Activated CD4-positive, alpha-beta T cell treated with anti-CD3 and anti-CD28 coated beads, Interleukin-2, amount 10 ng/mL, durations not matched to agents 7 days and 5 days (primary cell): ENCODE measurements around the gene CLBA1. TPM values are rescaled to one million over a fixed set of nuclear protein-coding genes. Genes with fewer than 3 reads are reported as not detected.
"Not testable (repeated sequence)": the region's sequence is repeated elsewhere in the genome, so short reads cannot be mapped to it uniquely, and the experiment has no call there.

Source experiments
- CTCF ChIA-PET: fragments of 350-600 bp; sonication (Branson Sonifier 250); formaldehyde crosslinking; loops from one replicate; lab custom pipeline; 2021; ENCODE audit warnings: antibody characterized with exemption; lab: Charles Lee
- POLR2A ChIA-PET: fragments of 350-600 bp; sonication (Branson Sonifier 250); formaldehyde crosslinking; loops from one replicate; lab custom pipeline; 2021; ENCODE audit warnings: antibody characterized with exemption; lab: Charles Lee
- DNase-seq: peaks from one replicate; pipeline ENCODE4 v3.0.0-alpha.2; 2020
- H3K27ac Mint-ChIP-seq: one replicate; pipeline ENCODE4 v1.8.0; 2021; ENCODE audit warnings: mild to moderate bottlenecking, moderate library complexity, mixed read lengths
- H3K27me3 Mint-ChIP-seq: one replicate; pipeline ENCODE4 v1.8.0; 2021; ENCODE audit warnings: mixed read lengths
- H3K36me3 Mint-ChIP-seq: one replicate; pipeline ENCODE4 v1.8.0; 2021; ENCODE audit warnings: low read depth, mixed read lengths
- H3K4me1 Mint-ChIP-seq: one replicate; pipeline ENCODE4 v1.8.0; 2021; ENCODE audit warnings: mixed read lengths
- H3K4me3 Mint-ChIP-seq: one replicate; pipeline ENCODE4 v1.8.0; 2021; ENCODE audit warnings: mild to moderate bottlenecking, moderate library complexity, mixed read lengths
- H3K9me3 Mint-ChIP-seq: one replicate; pipeline ENCODE4 v1.8.0; 2021; ENCODE audit warnings: mixed read lengths
- total RNA-seq, 2 experiments: library from RNA; stranded (reverse); gene quantifications; one replicate each; pipeline ENCODE4 v1.2.3, GENCODE V29; 2021

Gene CLBA1
- total RNA-seq, 2 experiments from 2014 or later = 0.60 to 0.77 TPM

DNA sequence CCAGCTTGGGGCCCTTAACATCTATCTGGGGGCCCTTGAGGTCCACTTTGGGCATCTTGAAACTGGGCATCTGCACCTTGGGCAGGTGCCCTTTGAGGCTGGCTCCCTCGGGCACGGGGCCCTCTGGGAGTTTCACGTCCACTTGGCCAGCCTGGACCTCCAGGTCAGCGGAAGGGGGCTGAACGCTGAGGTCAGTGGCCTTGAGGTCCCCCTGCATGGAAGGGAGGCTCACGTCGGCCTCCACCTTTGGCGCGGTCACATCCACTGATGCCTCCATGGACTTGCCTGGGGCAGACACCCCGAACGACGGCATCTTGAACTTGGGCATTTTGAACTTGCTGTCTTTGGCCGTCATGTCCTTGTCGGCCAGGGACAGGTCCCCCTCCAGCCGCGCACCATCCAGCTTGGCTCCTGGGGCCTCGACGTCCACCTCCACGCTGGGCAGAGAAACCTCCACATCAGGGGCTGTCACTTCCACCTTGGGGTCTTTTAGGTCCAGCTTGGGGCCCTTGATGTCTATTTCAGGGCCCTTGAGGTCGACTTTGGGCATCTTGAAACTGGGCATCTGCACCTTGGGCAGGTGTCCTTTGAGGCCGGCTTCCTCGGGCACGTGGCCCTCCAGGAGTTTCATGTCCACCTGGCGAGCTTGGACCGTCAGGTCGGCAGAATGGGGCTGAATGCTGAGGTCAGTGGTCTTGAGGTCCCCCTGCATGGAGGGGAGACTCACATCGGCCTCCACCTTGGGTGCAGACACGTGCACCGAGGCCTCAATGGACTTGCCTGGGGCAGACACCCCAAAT lies 42.2 kb upstream of the CLBA1 start:
- H3K27ac Mint-ChIP-seq, H3K36me3 Mint-ChIP-seq, H3K27me3 Mint-ChIP-seq, H3K9me3 Mint-ChIP-seq, DNase-seq, H3K4me3 Mint-ChIP-seq, H3K4me1 Mint-ChIP-seq, CTCF ChIA-PET, POLR2A ChIA-PET: not testable (repeated sequence)

DNA sequence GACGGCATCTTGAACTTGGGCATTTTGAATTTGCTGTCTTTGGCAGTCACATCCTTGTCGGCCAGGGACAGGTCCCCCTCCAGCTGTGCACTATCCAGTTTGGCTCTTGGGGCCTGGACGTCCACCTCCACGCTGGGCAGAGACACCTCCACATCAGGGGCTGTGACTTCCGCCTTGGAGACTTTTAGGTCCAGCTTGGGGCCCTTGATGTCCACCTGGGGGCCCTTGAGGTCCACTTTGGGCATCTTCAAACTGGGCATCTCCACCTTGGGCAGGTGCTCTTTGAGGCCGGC lies 41.6 kb upstream of the CLBA1 start:
- H3K36me3 Mint-ChIP-seq, H3K4me1 Mint-ChIP-seq, POLR2A ChIA-PET, H3K4me3 Mint-ChIP-seq, DNase-seq, H3K27me3 Mint-ChIP-seq, CTCF ChIA-PET, H3K27ac Mint-ChIP-seq, H3K9me3 Mint-ChIP-seq: not testable (repeated sequence)

DNA sequence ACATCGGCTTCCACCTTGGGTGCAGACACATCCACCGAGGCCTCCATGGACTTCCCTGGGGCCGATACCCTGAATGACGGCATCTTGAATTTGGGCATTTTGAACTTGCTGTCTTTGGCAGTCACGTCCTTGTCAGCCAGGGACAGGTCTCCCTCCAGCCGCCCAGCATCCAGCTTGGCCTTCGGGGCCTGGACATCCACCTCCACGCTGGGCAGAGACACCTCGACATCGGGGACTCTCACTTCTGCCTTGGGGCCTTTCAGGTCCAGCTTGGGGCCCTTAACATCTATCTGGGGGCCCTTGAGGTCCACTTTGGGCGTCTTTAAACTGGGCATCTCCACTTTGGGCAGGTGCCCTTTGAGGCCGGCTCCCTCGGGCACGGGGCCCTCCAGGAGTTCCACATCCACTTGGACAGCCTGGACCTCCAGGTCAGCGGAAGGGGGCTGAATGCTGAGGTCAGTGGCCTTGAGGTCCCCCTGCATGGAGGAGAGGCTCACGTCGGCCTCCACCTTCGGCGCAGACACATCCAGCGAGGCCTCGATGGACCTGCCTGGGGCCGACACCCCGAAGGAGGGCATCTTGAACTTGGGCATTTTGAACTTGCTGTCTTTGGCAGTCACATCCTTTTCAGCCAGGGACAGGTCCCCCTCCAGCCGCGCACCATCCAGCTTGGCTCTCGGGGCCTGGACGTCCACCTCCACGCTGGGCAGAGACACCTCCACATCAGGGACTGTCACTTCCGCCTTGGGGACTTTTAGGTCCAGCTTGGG lies 41.0 kb upstream of the CLBA1 start:
- H3K4me3 Mint-ChIP-seq, CTCF ChIA-PET, H3K36me3 Mint-ChIP-seq, POLR2A ChIA-PET, H3K4me1 Mint-ChIP-seq, DNase-seq, H3K27ac Mint-ChIP-seq, H3K9me3 Mint-ChIP-seq, H3K27me3 Mint-ChIP-seq: not testable (repeated sequence)

DNA sequence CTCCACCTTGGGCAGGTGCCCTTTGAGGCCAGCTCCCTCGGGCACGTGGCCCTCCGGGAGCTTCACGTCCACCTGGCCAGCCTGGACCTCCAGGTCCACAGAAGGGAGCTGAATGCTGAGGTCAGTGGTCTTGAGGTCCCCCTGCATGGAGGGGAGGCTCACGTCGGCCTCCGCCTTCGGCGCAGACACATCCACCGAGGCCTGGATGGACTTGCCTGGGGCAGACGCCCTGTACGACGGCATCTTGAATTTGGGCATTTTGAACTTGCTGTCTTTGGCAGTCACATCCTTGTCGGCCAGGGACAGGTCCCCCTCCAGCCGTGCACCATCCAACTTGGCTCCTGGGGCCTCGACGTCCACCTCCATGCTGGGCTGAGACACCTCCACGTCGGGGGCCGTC lies 40.3 kb upstream of the CLBA1 start:
- POLR2A ChIA-PET, H3K4me3 Mint-ChIP-seq, CTCF ChIA-PET, H3K36me3 Mint-ChIP-seq, H3K4me1 Mint-ChIP-seq, H3K27me3 Mint-ChIP-seq, H3K27ac Mint-ChIP-seq, H3K9me3 Mint-ChIP-seq, DNase-seq: not testable (repeated sequence)

DNA sequence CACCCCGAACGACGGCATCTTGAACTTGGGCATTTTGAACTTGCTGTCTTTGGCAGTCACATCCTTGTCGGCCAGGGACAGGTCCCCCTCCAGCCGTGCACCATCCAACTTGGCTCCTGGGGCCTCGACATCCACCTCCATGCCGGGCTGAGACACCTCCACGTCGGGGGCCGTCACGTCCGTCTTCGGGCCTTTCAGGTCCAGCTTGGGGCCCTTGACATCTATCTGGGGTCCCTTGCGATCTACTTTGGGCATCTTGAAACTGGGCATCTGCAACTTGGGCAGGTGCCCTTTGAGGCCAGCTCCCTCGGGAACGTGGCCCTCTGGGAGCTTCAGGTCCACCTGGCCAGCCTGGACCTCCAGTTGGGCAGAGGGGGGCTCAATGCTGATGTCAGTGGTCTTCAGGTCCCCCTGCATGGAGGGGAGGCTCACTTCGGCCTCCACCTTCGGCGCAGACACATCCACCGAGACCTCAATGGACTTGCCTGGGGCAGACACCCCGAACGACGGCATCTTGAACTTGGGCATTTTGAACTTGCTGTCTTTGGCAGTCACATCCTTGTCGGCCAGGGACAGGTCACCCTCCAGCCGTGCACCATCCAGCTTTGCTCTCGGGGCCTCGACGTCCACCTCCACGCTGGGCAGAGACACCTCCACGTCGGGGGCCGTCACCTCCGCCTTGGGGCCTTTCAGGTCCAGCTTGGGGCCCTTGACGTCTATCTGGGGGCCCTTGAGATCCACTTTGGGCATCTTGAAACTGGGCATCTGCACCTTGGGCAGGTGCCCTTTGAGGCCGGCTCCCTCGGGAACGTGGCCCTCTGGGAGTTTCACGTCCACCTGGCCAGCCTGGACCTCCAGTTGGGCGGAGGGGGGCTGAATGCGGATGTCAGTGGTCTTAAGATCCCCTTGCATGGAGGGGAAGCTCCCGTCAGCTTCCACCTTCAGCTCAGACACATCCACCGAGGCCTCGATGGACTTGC lies 39.3 kb upstream of the CLBA1 start:
- H3K27ac Mint-ChIP-seq, POLR2A ChIA-PET, H3K4me1 Mint-ChIP-seq, H3K36me3 Mint-ChIP-seq, H3K27me3 Mint-ChIP-seq, CTCF ChIA-PET, DNase-seq, H3K4me3 Mint-ChIP-seq, H3K9me3 Mint-ChIP-seq: not testable (repeated sequence)

DNA sequence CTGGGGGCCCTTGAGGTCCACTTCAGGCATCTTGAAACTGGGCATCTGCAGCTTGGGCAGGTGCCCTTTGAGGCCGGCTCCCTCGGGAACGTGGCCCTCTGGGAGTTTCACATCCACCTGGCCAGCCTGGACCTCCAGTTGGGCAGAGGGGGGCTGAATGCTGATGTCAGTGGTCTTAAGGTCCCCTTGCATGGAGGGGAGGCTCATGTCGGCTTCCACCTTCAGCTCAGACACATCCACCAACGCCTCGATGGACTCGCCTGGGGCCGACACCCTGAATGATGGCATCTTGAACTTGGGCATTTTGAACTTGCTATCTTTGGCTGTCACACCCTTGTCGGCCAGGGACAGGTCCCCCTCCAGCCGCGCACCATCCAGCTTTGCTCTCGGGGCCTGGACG lies 38.4 kb upstream of the CLBA1 start:
- DNase-seq, H3K27ac Mint-ChIP-seq, H3K27me3 Mint-ChIP-seq, POLR2A ChIA-PET, H3K4me1 Mint-ChIP-seq, H3K4me3 Mint-ChIP-seq, CTCF ChIA-PET, H3K9me3 Mint-ChIP-seq, H3K36me3 Mint-ChIP-seq: not testable (repeated sequence)

DNA sequence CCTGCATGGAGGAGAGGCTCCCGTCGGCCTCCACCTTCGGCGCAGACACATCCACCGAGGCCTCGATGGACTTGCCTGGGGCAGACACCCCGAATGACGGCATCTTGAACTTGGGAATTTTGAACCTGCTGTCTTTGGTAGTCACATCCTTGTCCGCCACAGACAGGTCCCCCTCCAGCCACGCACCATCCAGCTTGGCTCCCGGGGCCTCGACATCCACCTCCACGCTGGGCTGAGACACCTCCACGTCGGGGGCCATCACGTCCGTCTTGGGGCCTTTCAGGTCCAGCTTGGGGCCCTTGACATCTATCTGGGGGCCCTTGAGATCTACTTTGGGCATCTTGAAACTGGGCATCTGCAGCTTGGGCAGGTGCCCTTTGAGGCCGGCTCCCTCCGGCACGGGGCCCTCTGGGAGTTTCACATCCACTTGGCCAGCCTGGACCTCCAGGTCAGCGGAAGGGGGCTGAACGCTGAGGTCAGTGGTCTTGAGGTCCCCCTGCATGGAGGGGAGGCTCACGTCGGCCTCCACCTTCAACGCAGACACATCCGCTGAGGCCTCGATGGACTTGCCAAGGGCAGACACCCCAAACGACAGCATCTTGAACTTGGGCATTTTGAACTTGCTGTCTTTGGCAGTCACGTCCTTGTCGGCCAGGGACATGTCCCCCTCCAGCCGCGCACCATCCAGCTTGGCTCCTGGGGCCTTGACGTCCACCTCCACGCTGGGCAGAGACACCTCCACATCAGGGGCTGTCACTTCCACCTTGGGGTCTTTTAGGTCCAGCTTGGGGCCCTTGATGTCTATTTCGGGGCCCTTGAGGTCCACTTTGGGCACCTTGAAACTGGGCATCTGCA lies 37.5 kb upstream of the CLBA1 start:
- CTCF ChIA-PET, H3K27ac Mint-ChIP-seq, DNase-seq, H3K9me3 Mint-ChIP-seq, H3K36me3 Mint-ChIP-seq, H3K4me3 Mint-ChIP-seq, H3K4me1 Mint-ChIP-seq, POLR2A ChIA-PET, H3K27me3 Mint-ChIP-seq: not testable (repeated sequence)

DNA sequence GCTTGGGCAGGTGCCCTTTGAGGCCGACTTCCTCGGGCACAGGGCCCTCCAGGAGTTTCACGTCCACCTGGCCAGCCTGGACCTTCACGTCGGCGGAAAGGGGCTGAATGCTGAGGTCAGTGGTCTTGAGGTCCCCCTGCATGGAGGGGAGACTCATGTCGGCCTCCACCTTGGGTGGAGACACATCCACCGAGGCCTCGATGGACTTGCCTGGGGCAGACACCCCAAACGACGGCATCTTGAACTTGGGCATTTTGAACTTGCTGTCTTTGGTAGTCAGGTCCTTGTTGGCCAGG lies 36.9 kb upstream of the CLBA1 start:
- Mint-ChIP-seq H3K9me3 (no peaks in the 10 kb centered on the region), H3K4me3 (no peak overlapping the region), H3K27ac (no peak overlapping the region), H3K4me1 (no peaks in the 10 kb centered on the region), H3K36me3 (no peaks in the 10 kb centered on the region), H3K27me3 (no peaks in the 10 kb centered on the region)
- ChIA-PET CTCF (no interaction called here), POLR2A (no interaction called here)
- no peak for DNase-seq

DNA sequence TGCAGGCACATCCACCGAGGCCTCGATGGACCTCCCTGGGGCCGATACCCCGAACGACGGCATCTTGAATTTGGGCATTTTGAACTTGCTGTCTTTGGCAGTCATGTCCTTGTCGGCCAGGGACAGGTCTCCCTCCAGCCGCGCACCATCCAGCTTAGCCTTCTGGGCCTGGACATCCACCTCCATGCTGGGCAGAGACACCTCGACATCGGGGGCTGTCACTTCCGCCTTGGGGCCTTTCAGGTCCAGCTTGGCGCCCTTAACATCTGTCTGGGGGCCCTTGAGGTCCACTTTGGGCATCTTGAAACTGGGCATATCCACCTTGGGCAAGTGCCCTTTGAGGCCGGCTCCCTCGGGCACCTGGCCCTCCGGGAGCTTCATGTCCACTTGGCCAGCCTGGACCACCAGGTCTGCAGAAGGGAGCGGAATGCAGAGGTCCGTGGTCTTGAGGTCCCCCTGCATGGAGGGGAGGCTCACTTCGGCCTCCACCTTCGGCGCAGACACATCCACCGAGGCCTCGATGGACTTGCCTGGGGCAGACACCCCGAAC lies 36.1 kb upstream of the CLBA1 start:
- H3K4me3 Mint-ChIP-seq, H3K36me3 Mint-ChIP-seq, H3K4me1 Mint-ChIP-seq, H3K27me3 Mint-ChIP-seq, CTCF ChIA-PET, DNase-seq, H3K9me3 Mint-ChIP-seq, POLR2A ChIA-PET, H3K27ac Mint-ChIP-seq: not testable (repeated sequence)

DNA sequence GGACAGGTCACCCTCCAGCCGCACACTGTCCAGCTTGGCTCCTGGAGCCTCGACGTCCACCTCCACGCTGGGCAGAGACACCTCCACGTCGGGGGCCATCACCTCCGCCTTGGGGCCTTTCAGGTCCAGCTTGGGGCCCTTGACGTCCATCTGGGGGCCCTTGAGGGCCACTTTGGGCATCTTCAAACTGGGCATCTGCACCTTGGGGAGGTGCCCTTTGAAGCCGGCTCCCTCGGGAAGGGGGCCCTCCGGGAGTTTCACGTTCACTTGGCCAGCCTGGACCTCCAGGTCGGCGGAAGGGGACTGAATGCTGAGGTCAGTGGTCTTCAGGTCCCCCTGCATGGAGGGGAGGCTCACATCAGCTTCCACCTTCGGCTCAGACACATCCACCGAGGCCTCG lies 35.6 kb upstream of the CLBA1 start:
- Mint-ChIP-seq H3K36me3 (no peaks in the 10 kb centered on the region), H3K4me1 (no peaks in the 10 kb centered on the region), H3K4me3 (no peak overlapping the region), H3K27me3 (no peaks in the 10 kb centered on the region), H3K9me3 (no peaks in the 10 kb centered on the region), H3K27ac (no peak overlapping the region)
- ChIA-PET POLR2A (no interaction called here), CTCF (no interaction called here)
- DNase-seq = no peak

DNA sequence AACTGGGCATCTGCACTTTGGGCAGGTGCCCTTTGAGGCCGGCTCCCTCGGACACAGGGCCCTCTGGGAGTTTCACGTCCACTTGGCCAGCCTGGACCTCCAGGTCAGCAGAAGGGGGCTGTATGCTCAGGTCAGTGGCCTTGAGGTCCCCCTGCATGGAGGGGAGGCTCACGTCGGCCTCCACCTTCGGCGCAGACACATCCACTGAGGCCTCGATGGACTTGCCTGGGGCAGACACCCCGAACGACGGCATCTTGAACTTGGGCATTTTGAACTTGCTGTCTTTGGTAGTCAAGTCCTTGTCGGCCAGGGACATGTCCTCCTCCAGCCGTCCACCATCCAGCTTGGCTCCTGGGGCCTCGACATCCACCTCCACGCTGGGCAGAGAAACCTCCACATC lies 34.9 kb upstream of the CLBA1 start:
- POLR2A ChIA-PET, CTCF ChIA-PET, H3K4me3 Mint-ChIP-seq, H3K27me3 Mint-ChIP-seq, DNase-seq, H3K36me3 Mint-ChIP-seq, H3K9me3 Mint-ChIP-seq, H3K4me1 Mint-ChIP-seq, H3K27ac Mint-ChIP-seq: not testable (repeated sequence)

DNA sequence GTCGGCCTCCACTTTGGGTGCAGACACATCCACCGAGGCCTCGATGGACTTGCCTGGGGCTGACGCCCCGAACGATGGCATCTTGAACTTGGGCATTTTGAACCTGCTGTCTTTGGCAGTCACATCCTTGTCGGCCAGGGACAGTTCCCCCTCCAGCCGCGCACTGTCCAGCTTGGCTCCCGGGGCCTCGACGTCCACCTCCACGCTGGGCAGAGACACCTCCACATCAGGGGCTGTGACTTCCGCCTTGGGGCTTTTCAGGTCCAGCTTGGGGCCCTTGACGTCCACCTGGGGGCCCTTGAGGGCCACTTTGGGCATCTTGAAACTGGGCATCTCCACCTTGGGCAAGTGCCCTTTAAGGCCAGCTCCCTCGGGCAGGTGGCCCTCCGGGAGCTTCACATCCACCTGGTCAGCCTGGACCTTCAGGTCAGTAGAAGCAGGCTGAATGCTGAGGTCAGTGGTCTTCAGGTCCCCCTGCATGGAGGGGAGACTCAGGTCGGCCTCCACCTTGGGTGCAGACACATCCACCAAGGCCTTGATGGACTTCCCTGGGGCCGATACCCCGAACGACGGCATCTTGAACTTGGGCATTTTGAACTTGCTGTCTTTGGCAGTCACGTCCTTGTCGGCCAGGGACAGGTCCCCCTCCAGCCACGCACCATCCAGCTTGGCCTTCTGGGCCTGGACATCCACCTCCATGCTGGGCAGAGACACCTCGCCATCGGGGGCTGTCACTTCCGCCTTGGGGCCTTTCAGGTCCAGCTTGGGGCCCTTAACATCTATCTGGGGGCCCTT lies 33.5 kb upstream of the CLBA1 start:
- H3K9me3 Mint-ChIP-seq, H3K27ac Mint-ChIP-seq, CTCF ChIA-PET, H3K4me3 Mint-ChIP-seq, H3K36me3 Mint-ChIP-seq, DNase-seq, H3K4me1 Mint-ChIP-seq, POLR2A ChIA-PET, H3K27me3 Mint-ChIP-seq: not testable (repeated sequence)
